NCI-H748 (cell line): ENCODE data around the gene MGST2.

Source experiments
- DNase-seq: peaks from one replicate; lab custom pipeline; 2025; ENCODE audit not compliant: unreplicated experiment; lab: John Stamatoyannopoulos, UW

MGST2 gene

DNA sequence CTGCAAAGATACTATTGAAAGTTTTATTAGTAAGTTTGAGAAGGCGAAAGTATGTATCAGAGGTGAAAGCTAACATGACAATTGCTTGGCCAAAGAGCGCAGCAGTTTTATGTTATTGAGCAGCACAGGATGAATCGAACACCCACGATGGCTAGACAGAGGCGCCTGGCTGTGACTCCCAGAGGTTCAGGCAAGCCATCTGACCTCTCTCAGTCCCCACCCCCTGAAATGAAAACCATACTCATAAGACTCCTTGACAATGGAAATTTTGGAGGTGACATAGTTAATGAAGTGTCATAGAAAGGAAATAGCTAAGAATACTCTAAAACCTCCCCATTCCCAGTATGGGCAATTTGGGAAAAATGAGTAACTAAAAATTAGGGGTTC is 70.6 kb downstream of the MGST2 start:
- DNase-seq, result no peak

DNA sequence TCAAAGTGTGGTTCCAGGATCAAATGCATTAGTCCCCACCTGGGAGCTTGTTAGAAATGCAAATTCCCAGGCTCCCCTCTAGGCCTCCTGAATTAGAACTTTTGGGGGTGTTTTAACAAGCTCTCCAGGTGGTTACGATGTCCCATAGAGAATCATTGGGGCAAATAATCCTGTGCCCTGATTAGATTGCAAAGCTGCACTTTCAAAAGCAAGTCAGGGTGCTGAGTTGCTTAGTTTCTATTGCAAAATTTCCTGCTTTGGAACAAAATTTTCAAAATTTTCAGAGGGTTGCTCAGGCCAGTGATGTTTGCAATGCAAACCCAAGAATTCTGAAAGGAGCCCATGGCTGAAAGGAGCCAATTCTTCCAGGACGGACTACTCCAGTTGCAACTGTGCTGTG is 71.0 kb downstream of the MGST2 start:
- DNase-seq, result no peak

DNA sequence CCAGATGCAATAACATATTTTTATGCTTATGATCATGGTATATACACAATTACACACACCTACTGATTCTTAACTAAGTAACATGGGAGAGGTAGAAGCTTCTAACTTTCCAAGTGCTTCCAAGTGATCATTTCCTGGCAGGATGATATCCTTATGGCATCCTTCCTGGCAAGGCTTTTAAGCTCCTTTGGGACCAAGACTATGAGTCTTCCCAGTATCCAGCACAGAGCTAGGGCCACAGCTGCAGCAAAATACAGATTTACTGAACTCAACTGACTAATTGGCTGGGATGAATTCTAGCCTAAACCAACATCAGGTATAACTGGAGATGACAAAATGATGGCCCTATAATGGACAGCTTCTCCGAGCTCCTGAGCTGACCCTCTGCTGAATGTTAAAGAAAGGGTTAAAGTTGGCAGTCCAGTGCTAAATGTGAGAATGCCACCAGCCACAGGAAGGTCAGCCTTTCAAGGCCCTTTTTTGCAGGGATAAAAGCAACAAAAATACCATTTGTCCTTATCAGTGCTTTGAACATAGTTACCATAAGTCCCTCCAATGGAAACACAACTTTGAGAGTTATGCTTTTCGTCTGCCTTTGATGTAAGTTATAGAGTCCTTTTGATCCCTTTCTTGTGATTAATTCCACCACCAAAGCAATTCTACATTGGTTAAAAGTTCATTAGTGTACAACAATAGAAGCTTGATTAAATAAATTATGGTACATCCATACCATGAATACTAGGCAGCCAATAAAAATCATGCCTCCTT is 73.4 kb downstream of the MGST2 start:
- DNase-seq, result no peak

DNA sequence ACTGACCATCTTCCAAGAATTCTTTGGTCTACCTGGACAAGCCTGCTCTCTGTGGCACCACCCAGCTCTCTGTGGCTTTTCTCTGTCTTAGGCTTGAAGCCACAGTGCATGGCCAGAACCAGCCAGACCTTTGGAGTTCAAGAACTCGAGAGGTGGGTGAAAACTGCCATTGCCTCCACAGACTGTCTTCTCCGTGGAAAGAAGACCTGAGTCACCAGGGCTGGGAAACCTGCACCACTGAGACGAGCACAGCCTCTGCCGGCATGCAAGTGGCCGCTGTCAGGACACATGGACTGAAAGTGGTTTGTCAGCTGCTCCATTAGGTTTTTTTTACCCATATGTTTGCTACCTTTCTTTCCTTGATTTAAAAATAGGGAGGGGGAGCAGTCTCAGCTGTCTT is 74.5 kb downstream of the MGST2 start:
- no peak for DNase-seq

DNA sequence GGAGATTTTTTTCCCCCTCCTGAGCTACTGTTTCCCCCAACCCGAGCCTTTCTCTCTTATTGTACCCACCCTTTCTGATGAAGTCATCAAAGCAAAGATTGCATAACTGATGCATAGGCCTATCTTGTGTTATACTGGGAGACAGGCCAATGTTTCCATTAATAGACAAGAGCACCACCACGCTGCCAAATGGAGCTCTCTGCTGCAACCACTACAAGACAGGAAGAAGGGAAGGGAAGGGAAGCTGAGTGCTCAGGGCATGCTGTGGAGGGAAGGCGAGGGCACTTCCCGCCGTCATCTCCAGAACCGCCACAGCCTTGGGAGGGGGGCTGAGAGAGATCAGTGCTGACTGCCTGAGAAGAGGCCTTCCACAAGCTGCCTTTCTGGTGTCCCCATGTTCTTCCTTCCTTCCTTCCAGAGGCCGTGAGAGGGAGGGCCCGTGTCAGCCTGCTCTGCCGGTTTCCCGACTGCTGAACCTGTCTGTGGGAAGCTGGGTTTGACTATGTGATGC is 75.0 kb downstream of the MGST2 start:
- DNase-seq, result peak; percentile 37

DNA sequence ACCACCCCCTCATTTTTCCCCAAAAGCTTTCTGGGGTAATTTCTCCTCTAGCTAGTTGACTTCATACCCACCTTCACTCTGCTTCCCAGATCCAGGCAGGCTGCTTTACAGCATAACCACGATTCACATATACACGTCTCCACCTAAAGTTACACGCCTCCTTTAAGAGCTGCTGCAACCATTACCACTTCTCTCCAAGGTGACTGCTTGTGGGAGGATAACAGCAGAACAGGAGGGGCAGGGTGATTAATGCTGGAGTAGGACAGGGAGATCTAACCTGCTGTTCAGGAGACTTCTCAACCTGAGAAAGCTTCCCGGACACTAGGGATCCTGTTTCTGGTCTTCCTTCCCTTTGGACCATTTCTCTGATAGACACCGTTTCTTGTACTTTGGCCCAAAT is 77.4 kb downstream of the MGST2 start:
- no peak for DNase-seq

DNA sequence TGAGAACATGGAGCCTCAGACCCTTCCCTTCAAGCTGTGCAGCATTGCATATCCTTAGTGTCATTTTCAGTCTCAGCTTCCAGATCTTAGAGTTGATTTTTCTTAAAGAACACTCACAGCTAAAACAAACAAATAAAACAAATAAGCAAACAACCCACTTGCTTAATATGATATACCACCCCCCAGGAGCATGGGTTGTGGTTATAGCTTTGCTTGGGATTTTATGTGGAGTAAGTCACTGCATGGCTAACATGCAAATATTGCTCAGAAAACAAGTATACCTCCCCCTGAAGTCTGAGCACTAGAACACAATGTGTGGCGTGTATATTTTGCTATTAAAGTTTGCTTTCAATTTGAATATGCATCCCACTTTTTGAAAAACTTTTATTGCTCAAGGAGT is 78.6 kb downstream of the MGST2 start:
- no peak for DNase-seq

DNA sequence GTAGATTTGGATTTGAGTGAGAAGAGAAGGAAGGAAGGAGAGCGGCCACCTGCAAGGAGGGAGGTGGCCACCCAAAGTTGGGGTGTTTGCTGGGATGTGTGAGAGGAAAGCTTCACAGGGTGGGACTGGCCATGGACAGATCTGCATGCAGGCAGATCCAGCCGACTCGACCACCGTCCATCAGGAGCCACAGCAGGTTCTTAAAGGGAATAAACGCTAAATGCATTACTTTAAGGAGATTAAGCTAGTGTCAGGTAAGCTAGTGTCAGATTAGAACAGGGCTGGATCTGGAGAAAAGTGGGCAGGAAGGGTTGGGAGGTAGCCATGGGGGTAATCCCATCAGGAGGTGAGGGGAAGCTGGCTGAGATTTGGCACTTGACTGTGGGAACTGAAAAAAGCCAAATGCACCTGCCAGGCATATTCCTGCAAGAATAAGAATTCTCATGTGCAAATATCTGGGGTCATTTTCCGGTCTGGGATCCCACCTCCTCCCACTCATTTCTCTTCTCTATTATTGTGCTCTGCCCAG is 79.6 kb downstream of the MGST2 start:
- DNase-seq, result no peak

DNA sequence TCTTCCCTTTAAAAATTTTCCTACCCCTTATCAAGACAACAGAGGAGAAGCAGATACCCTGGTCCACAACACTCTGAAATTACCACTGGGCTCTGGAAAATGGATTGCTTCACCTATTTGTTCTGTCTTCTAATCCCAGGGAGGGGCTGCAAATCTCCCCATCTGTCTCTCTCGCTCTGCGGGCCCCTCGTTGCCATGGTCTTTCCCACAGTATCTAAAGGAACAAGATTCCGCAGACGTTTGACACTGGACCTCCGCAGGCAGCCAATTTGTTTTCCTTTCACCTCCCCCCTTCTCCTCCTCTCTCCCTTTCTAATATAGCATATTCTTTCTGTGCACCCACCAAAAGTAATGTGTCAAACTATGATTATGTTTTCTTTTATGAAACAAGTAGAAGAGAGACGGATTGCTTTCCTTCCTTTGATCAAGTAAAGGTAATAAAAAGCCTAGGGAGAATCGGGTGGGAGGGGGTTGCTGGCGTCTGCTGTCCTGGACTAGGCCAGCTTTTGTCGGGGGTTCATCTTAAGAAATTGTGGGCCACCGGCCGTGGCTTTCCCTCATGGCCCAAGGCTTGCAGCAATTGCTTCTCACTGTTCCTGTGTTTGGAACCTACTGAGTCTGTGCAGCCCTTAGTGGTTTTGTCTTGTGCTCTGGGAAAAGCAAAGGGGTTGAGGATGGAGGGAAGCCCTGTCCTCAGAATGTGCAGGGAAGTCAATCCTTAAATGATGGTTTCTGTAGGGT is 81.0 kb downstream of the MGST2 start:
- DNase-seq, result no peak

DNA sequence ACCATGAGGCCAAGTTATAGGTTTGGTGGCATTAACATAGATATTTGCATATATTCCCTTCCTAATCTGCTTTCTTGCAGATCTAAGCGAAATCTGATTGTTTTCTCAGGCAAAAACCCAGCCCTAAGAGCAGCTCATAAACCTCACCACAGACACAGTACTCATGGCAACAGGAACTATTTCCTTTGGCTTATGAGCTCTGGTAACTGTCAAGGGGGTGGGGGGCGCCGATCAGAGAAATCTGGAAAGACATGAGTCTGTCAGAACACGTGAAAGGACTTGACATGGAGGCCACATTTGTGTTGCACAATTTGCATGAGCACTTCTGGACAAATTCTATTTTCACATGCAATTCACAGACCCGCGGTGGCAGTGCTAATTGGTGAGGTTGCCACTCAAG is 83.7 kb downstream of the MGST2 start:
- DNase-seq, result no peak

DNA sequence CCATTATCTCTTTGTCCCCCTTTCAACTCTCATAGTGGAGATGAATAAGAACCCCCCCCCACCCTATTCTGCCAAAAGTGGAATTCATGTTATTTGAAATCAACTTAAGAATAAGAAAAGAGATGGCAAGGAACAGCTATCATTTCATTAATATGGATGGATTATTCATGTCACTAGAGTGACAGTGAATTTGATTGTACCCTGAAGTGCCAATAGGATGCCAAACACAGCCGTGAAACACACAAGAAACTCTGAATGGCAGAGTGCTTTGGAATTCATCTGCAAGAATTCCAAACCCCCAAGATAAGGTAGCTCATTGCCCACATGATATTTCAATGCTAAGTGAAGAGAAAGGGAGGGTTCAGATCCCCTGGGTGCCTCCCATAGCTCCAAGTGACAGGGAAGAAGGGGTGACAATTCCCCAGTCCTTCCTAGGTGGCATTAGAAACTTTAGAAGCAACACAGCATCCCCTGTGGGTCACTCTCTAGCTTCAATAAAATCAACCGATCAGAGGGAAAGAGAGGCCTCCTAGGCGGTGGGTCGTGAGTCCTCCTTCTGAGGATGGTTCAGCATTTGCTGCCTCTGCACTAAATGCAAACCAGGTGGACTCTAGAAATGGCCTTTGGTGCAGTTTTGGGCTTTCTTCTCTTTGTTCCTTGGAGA is 84.3 kb downstream of the MGST2 start:
- DNase-seq, result no peak

DNA sequence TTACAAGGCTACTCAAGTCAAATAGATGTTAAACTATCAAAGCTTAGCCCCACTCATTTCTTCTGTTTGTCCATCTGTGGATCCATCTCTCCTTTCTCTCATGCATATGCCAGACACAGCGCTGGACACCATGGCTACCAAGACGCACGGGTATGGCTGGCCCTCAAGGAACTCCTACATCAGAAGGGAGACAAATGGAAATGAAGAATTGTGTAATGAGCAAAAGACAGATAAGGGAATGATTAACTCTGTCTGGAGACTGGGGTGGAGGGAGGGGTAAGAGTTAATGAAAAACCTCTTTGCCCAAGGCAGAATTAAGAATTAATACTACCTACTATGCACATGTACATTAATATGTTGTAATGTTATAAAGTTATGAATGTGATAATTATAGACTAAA is 88.1 kb downstream of the MGST2 start:
- DNase-seq, result no peak
